HCT116 (cell line): ENCODE data around the gene XPOT.

Source experiments
- EZH2 ChIP-seq: fragments of 200-600 bp; sonication (generic); IDR thresholded peaks from 2 replicates; pipeline ENCODE4 v1.6.1; 2017; ENCODE audit warnings: antibody characterized with exemption, mixed run types
- POLR2A ChIP-seq: IDR thresholded peaks from 2 replicates; pipeline ENCODE4 v1.7.0; 2011; ENCODE audit warnings: borderline replicate concordance; ENCODE audit not compliant: insufficient read depth, insufficient read length; ENCODE audit errors: extremely low read depth
- TF ChIP-seq, protein P1 (sequence below), 3 experiments: fragments of 200-600 bp in 1 of 3; sonication (generic) in 1 of 3; IDR thresholded peaks in 2 of 3; conservative IDR thresholded peaks in 1 of 3; 2 replicates each; pipeline ENCODE4 v1.5.1; 2012 to 2017; ENCODE audit warnings: low read depth in 2 of 3, low read length in 2 of 3, antibody characterized with exemption in 1 of 3, borderline replicate concordance in 1 of 3, control low read depth in 1 of 3, mild to moderate bottlenecking in 1 of 3, mixed read lengths in 1 of 3, mixed run types in 1 of 3, moderate library complexity in 1 of 3; ENCODE audit not compliant: insufficient read depth in 1 of 3

DNA sequence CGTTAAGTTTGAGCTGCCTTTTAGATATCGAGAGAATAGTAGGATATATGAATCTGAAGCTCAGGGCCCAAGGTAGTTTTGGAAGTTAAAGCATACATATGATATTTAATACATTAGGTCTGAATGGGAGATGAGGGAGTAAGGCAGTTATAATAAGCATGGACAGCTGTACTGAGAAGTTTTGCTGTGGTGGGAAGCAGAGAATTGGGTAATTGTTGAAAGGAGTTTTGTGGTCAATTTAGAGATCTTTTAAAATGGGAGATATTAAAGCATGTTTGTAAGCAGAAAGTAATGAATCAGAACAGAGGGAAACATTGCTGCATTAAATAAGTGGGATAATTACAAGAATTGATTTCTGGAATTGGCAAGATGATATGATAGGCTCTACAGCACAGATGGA is 69.0 kb downstream of the XPOT start:
- TF ChIP-seq EZH2 (no peak), POLR2A (no peak)
- TF ChIP-seq, protein P1, sequence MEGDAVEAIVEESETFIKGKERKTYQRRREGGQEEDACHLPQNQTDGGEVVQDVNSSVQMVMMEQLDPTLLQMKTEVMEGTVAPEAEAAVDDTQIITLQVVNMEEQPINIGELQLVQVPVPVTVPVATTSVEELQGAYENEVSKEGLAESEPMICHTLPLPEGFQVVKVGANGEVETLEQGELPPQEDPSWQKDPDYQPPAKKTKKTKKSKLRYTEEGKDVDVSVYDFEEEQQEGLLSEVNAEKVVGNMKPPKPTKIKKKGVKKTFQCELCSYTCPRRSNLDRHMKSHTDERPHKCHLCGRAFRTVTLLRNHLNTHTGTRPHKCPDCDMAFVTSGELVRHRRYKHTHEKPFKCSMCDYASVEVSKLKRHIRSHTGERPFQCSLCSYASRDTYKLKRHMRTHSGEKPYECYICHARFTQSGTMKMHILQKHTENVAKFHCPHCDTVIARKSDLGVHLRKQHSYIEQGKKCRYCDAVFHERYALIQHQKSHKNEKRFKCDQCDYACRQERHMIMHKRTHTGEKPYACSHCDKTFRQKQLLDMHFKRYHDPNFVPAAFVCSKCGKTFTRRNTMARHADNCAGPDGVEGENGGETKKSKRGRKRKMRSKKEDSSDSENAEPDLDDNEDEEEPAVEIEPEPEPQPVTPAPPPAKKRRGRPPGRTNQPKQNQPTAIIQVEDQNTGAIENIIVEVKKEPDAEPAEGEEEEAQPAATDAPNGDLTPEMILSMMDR (IDR thresholded peaks at IDR 0.05 in 2 of 3, conservative IDR thresholded peaks at IDR 0.05 in 1 of 3; ENCODE audit: borderline replicate concordance in 1 of 3, insufficient read depth in 1 of 3, low read depth in 2 of 3, low read length in 2 of 3): no peak
